GM12865 (cell line): ENCODE measurements around the gene FBXL12.

Source experiments
- DNase-seq: peaks from one replicate; pipeline ENCODE4 v3.0.0; 2010; ENCODE audit warnings: low read depth
- H3K4me3 ChIP-seq: 2 replicates; pipeline ENCODE4 v1.5.1; 2011; ENCODE audit warnings: mild to moderate bottlenecking, low read depth, low read length, control low read depth
- CTCF ChIP-seq: IDR thresholded peaks from 2 replicates; pipeline ENCODE4 v1.5.1; 2011; ENCODE audit warnings: low read length, control low read depth, low read depth, inconsistent platforms; ENCODE audit not compliant: insufficient read depth; ENCODE audit errors: missing control alignments

The FBXL12 gene

GRCh38 chr19:9806803-9807202 is 12.1 kb downstream of the FBXL12 start:
- no peak for TF ChIP-seq CTCF
- no peak overlapping the region for H3K4me3 ChIP-seq
- no peak for DNase-seq

DNA sequence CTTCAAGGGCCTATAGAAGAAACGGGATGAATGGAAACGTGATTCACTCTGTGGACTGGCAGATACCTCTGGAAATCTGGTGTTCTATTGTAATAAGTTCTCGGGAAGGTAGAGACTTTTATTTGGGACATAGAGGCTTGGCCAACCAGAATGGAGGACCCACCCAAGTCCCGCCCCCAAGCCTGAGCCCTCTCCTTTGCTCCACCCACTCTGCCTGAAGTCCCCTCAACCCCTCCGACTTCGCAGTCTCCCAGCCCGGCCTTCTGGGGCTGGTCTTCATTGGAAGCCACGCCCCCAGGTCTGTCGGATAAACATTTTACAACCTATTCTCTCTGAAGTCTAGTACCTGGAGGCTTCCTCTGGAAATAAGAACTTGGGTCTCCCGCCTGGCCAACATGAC is 16.9 kb downstream of the FBXL12 start:
- DNase-seq, result no peak
- no peak for TF ChIP-seq CTCF
- H3K4me3 ChIP-seq, result no peak overlapping the region

- no peak for TF ChIP-seq CTCF
- no peak overlapping the region for H3K4me3 ChIP-seq
- DNase-seq, result no peak
These were observed 19.7 kb downstream of the FBXL12 start for GRCh38 chr19:9799162-9799561.

DNA sequence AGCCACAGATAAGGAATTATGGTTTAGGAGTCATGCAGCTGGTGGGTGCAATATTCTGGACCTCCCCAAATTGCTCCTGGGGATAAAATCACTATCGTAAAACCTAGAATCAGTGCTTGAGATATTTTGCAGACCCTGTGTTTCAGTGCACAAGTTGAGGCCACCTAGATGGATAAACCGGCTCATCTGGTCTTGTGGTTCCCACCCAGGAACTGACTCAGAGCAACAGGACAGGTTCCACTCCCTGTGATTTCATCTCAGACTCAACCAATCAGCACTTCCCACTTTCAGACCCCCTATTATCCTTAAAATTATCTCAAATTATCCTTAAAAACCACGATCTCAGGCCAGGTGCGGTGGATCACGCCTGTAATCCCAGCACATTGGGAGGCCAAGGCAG is 21.0 kb downstream of the FBXL12 start:
- no peak overlapping the region for H3K4me3 ChIP-seq
- DNase-seq, result no peak
- no peak for TF ChIP-seq CTCF

DNA sequence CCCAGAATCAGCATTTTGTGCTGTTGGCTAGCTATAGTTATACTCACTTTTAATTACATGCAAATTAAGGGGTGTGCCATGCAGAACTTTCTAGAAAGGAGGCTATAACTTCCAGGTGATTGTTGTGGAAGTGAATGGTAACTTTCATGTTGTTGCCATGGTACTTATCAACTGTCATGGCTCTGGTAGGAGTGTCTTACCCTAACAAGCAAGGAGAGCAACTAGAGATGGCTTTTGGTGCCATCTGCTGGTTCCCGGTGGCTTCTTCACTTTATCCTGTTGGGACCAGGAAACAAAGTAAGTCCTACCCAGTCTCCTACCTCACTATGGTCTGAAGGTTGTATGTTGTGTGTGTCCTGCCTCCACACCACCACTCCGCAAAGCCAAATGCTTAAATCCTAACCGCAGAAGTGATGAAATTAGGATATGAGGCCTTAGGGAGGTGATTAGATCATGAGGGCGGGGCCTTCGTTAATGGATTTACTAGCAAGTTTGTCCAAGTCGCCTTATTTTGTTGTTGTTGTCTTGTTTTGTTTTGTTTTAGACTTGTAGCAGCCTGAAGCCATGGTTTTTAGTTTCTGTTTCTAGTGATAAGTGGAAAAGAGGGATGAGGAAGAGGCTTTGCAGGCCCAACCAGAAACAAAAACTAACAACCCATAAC is 22.6 kb downstream of the FBXL12 start:
- TF ChIP-seq CTCF, result peak; percentile 89
- H3K4me3 ChIP-seq, result no peak overlapping the region
- DNase-seq, result peak; percentile 91

GRCh38 chr19:9793071-9793591 is 25.7 kb downstream of the FBXL12 start:
- DNase-seq, result peak; percentile 41
- peak overlapping the region; percentile 57 for H3K4me3 ChIP-seq
- TF ChIP-seq CTCF, result no peak
